Measurements from ENCODE around the gene MYOM1.

DNA sequence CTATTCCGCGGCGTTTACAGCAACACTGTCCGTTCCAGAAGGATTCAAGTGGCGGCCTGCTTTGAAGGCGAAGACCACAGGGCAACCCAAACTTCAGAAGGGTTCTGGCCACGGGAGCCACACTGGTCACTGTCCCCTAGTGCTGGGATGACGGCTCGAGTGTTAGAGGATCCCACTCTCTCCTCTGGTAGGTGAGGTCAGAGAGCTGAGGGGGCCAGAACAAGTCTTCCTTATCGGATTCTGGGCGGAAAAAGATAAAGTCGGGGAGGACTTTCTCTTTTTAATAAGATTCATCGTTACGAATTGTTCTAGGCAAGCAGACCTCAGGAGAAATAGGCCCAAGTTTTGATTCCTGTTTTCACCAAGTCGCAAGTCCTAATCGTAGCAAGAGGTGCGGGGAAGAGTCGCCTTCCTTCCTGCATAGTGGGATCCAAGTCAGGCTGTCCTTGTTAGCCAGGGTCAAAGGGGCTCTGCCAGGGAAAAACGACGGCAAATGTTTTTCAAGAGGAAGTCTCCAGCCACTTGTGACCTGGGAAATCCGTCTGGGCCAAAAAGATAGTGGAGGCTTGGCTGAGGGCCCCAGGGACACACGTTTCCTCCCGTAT, 27.0 kb upstream of the MYOM1 start:
- TF ChIP-seq, protein P1, sequence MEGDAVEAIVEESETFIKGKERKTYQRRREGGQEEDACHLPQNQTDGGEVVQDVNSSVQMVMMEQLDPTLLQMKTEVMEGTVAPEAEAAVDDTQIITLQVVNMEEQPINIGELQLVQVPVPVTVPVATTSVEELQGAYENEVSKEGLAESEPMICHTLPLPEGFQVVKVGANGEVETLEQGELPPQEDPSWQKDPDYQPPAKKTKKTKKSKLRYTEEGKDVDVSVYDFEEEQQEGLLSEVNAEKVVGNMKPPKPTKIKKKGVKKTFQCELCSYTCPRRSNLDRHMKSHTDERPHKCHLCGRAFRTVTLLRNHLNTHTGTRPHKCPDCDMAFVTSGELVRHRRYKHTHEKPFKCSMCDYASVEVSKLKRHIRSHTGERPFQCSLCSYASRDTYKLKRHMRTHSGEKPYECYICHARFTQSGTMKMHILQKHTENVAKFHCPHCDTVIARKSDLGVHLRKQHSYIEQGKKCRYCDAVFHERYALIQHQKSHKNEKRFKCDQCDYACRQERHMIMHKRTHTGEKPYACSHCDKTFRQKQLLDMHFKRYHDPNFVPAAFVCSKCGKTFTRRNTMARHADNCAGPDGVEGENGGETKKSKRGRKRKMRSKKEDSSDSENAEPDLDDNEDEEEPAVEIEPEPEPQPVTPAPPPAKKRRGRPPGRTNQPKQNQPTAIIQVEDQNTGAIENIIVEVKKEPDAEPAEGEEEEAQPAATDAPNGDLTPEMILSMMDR (IDR thresholded peaks at IDR 0.05): no peak
- TF ChIP-seq ZFX (IDR thresholded peaks at IDR 0.05; ENCODE audit: borderline replicate concordance): no peak
